Neuronal stem cell (in vitro differentiated cells): Measurements from ENCODE around the gene LAMA5.

Source experiments
- DNase-seq: peaks from one replicate; pipeline ENCODE4 v3.0.0-alpha.2; 2013; ENCODE audit warnings: low spot score
- H2AFZ ChIP-seq: one replicate; pipeline ENCODE4 v1.6.1; 2013; ENCODE audit warnings: mild to moderate bottlenecking, low read length, inconsistent platforms
- H2AK5ac ChIP-seq: 2 replicates; pipeline ENCODE4 v1.6.1; 2013; ENCODE audit warnings: low read depth, mild to moderate bottlenecking, inconsistent platforms, low read length, moderate library complexity, mixed read lengths
- H2BK120ac ChIP-seq: 2 replicates; pipeline ENCODE4 v1.6.1; 2013; ENCODE audit warnings: low read depth, mild to moderate bottlenecking, inconsistent platforms, low read length, moderate library complexity, mixed read lengths
- H2BK12ac ChIP-seq: one replicate; pipeline ENCODE4 v1.6.1; 2013; ENCODE audit warnings: low read length, inconsistent platforms
- H2BK15ac ChIP-seq: 2 replicates; pipeline ENCODE4 v1.6.1; 2013; ENCODE audit warnings: mild to moderate bottlenecking, low read length, inconsistent platforms, mixed read lengths
- H2BK5ac ChIP-seq: one replicate; pipeline ENCODE4 v1.6.1; 2013; ENCODE audit warnings: inconsistent platforms, mild to moderate bottlenecking, low read length, moderate library complexity
- H3K14ac ChIP-seq: one replicate; pipeline ENCODE4 v1.6.1; 2013; ENCODE audit warnings: low read length, inconsistent platforms
- H3K18ac ChIP-seq: 2 replicates; pipeline ENCODE4 v1.6.1; 2013; ENCODE audit warnings: low read length, inconsistent platforms
- H3K23ac ChIP-seq: 2 replicates; pipeline ENCODE4 v1.6.1; 2013; ENCODE audit warnings: low read depth, mild to moderate bottlenecking, mixed read lengths, low read length, inconsistent platforms; ENCODE audit not compliant: poor library complexity
- H3K27ac ChIP-seq: replicated peaks from 3 replicates; pipeline ENCODE4 v1.5.1; 2013; ENCODE audit warnings: low read length, inconsistent platforms
- H3K27me3 ChIP-seq, 3 experiments: 2 replicates each; pipeline ENCODE4 v1.6.1; 2013; ENCODE audit warnings: low read length in 3 of 3, mild to moderate bottlenecking in 2 of 3, inconsistent platforms in 1 of 3, low read depth in 1 of 3, mixed read lengths in 1 of 3, moderate library complexity in 1 of 3; ENCODE audit not compliant: control insufficient read depth in 3 of 3, insufficient read depth in 3 of 3
- H3K36me3 ChIP-seq, 2 donors: replicated peaks in 1 of 2; 2 replicates each; pipeline ENCODE4 v1.6.1; 2013; ENCODE audit warnings: low read length in 2 of 2; ENCODE audit not compliant: control insufficient read depth in 2 of 2, insufficient read depth in 2 of 2
- H3K4ac ChIP-seq: 2 replicates; pipeline ENCODE4 v1.6.1; 2013; ENCODE audit warnings: inconsistent platforms, mild to moderate bottlenecking, low read length, moderate library complexity
- H3K4me1 ChIP-seq, 2 donors: 1 replicate in 1 of 2; 2 replicates in 1 of 2; pipeline ENCODE4 v1.6.1; 2013; ENCODE audit warnings: low read length in 2 of 2, low read depth in 1 of 2; ENCODE audit not compliant: control insufficient read depth in 2 of 2, insufficient read depth in 1 of 2
- H3K4me2 ChIP-seq: one replicate; pipeline ENCODE4 v1.6.1; 2013; ENCODE audit warnings: mild to moderate bottlenecking, low read length, inconsistent platforms; ENCODE audit not compliant: insufficient read depth, poor library complexity, severe bottlenecking
- H3K4me3 ChIP-seq, 2 donors: 2 replicates each; pipeline ENCODE4 v1.5.1; 2013; ENCODE audit warnings: low read length in 2 of 2, mild to moderate bottlenecking in 2 of 2, inconsistent platforms in 1 of 2, moderate library complexity in 1 of 2
- H3K79me1 ChIP-seq: one replicate; pipeline ENCODE4 v1.6.1; 2013; ENCODE audit warnings: low read depth, mild to moderate bottlenecking, inconsistent platforms, low read length, moderate library complexity
- H3K9ac ChIP-seq: one replicate; pipeline ENCODE4 v1.6.1; 2013; ENCODE audit warnings: mild to moderate bottlenecking, low read depth, low read length, inconsistent platforms; ENCODE audit not compliant: poor library complexity
- H3K9me3 ChIP-seq, 2 donors: replicated peaks in 1 of 2; 2 replicates each; pipeline versions ENCODE3 to v1.6.1; 2013; ENCODE audit warnings: low read length in 2 of 2, mild to moderate bottlenecking in 2 of 2, inconsistent platforms in 1 of 2, low read depth in 1 of 2, mixed read lengths in 1 of 2, moderate library complexity in 1 of 2; ENCODE audit not compliant: control insufficient read depth in 2 of 2, insufficient read depth in 1 of 2
- H4K8ac ChIP-seq: one replicate; pipeline ENCODE4 v1.6.1; 2013; ENCODE audit warnings: low read depth, mild to moderate bottlenecking, inconsistent platforms, low read length, moderate library complexity
- H4K91ac ChIP-seq: one replicate; pipeline ENCODE4 v1.6.1; 2013; ENCODE audit warnings: low read length, low read depth, mild to moderate bottlenecking, inconsistent platforms; ENCODE audit not compliant: poor library complexity
- WGBS, 2 donors: extraction: QIAGEN DNeasy Blood & Tissue Kit; methylation state at CpG; one replicate each; pipeline ENCODE4 v1.1.7; 2013; ENCODE audit warnings: missing lambda C conversion rate in 2 of 2, mixed read lengths in 1 of 2; ENCODE audit not compliant: insufficient read length in 2 of 2, insufficient replicate concordance in 1 of 2; ENCODE audit errors: extremely low coverage in 2 of 2; 5-methylcytosine and 5-hydroxymethylcytosine counted together

LAMA5 gene

GRCh38 chr20:62284448-62284847 is 82.7 kb downstream of the LAMA5 start:
- Histone ChIP-seq H3K27ac (no peak overlapping the region), H3K9ac (no peak overlapping the region), H2BK15ac (no peak overlapping the region), H3K4me1 (no peaks in the 10 kb centered on the region), H3K79me1 (no peaks in the 10 kb centered on the region), H3K4ac (no peak overlapping the region), H2AK5ac (no peak overlapping the region), H4K91ac (no peak overlapping the region), H3K18ac (no peak overlapping the region), H3K36me3 (peaks cover 48 to 92% of the 10 kb centered on the region in 2 donors), H3K14ac (no peak overlapping the region), H2BK12ac (no peak overlapping the region), H4K8ac (no peak overlapping the region), H3K4me3 (no peak overlapping the region), H3K27me3 (no peaks in the 10 kb centered on the region), H2AFZ (no peak overlapping the region), H3K9me3 (peaks cover 0 to 3% of the 10 kb centered on the region in 2 donors), H2BK120ac (no peak overlapping the region), H2BK5ac (no peak overlapping the region), H3K4me2 (no peak overlapping the region), H3K23ac (no peak overlapping the region)
- no CpG with 5 or more reads among the region's 6 CpGs for WGBS, 2 donors
- DNase-seq, result no peak

GRCh38 chr20:62282877-62283503 is 84.1 kb downstream of the LAMA5 start:
- no peak for DNase-seq
- no peak overlapping the region for H3K9ac ChIP-seq
- H3K36me3 ChIP-seq, result peaks cover 51 to 94% of the 10 kb centered on the region in 2 donors
- H2AFZ ChIP-seq, result no peak overlapping the region
- H2BK120ac ChIP-seq, result no peak overlapping the region
- no peaks in the 10 kb centered on the region for H3K27me3 ChIP-seq
- no peak overlapping the region for H3K23ac ChIP-seq
- H4K8ac ChIP-seq, result no peak overlapping the region
- no peak overlapping the region for H2BK12ac ChIP-seq
- no peak overlapping the region for H2BK5ac ChIP-seq
- no peak overlapping the region for H3K18ac ChIP-seq
- H3K14ac ChIP-seq, result no peak overlapping the region
- H3K4me2 ChIP-seq, result no peak overlapping the region
- no peak overlapping the region for H3K27ac ChIP-seq
- H3K9me3 ChIP-seq, result no peaks in the 10 kb centered on the region
- no peaks in the 10 kb centered on the region for H3K4me1 ChIP-seq
- no CpG with 5 or more reads among the region's 16 CpGs for whole genome bisulfite sequencing, 2 donors
- H2AK5ac ChIP-seq, result no peak overlapping the region
- H3K4ac ChIP-seq, result no peak overlapping the region
- no peak overlapping the region for H3K4me3 ChIP-seq
- peaks cover 3% of the 10 kb centered on the region for H3K79me1 ChIP-seq
- no peak overlapping the region for H4K91ac ChIP-seq
- no peak overlapping the region for H2BK15ac ChIP-seq

- no peak overlapping the region for H3K27ac ChIP-seq
- no peaks in the 10 kb centered on the region for H3K4me1 ChIP-seq
- no peak overlapping the region for H3K18ac ChIP-seq
- H3K9me3 ChIP-seq, result no peaks in the 10 kb centered on the region
- no peak overlapping the region for H2BK15ac ChIP-seq
- no CpG with 5 or more reads among the region's 7 CpGs for WGBS, 2 donors
- H3K4ac ChIP-seq, result no peak overlapping the region
- no peaks in the 10 kb centered on the region for H3K27me3 ChIP-seq
- H4K8ac ChIP-seq, result no peak overlapping the region
- no peak overlapping the region for H2BK12ac ChIP-seq
- no peak overlapping the region for H3K4me2 ChIP-seq
- H4K91ac ChIP-seq, result no peak overlapping the region
- H3K9ac ChIP-seq, result no peak overlapping the region
- peaks cover 3% of the 10 kb centered on the region for H3K79me1 ChIP-seq
- H2AFZ ChIP-seq, result no peak overlapping the region
- no peak overlapping the region for H2BK120ac ChIP-seq
- H2AK5ac ChIP-seq, result no peak overlapping the region
- no peak overlapping the region for H3K23ac ChIP-seq
- H3K14ac ChIP-seq, result no peak overlapping the region
- no peak overlapping the region for H3K4me3 ChIP-seq
- DNase-seq, result no peak
- H3K36me3 ChIP-seq, result peaks cover 52 to 96% of the 10 kb centered on the region in 2 donors
- no peak overlapping the region for H2BK5ac ChIP-seq
Measured at GRCh38 chr20:62282103-62282502, 85.0 kb downstream of the LAMA5 start.

GRCh38 chr20:62281161-62281933 is 85.8 kb downstream of the LAMA5 start:
- no peak overlapping the region for H2BK5ac ChIP-seq
- no peak overlapping the region for H3K18ac ChIP-seq
- H3K4me2 ChIP-seq, result no peak overlapping the region
- no peaks in the 10 kb centered on the region for H3K27me3 ChIP-seq
- no peak overlapping the region for H3K9ac ChIP-seq
- no peaks in the 10 kb centered on the region for H3K4me1 ChIP-seq
- H3K9me3 ChIP-seq, result no peaks in the 10 kb centered on the region
- no peak overlapping the region for H4K91ac ChIP-seq
- H3K23ac ChIP-seq, result no peak overlapping the region
- peaks cover 3% of the 10 kb centered on the region for H3K79me1 ChIP-seq
- no peak overlapping the region for H2AFZ ChIP-seq
- no peak overlapping the region for H2BK120ac ChIP-seq
- no peak overlapping the region for H3K27ac ChIP-seq
- peaks cover 46 to 92% of the 10 kb centered on the region in 2 donors for H3K36me3 ChIP-seq
- no peak overlapping the region for H3K4ac ChIP-seq
- no CpG with 5 or more reads among the region's 31 CpGs for WGBS, 2 donors
- no peak for DNase-seq
- H3K14ac ChIP-seq, result no peak overlapping the region
- H2BK12ac ChIP-seq, result no peak overlapping the region
- H2AK5ac ChIP-seq, result no peak overlapping the region
- H4K8ac ChIP-seq, result no peak overlapping the region
- H3K4me3 ChIP-seq, result no peak overlapping the region
- H2BK15ac ChIP-seq, result no peak overlapping the region
